Upper lobe of left lung (tissue), 6 donors: ENCODE results near the gene FAT1. TPM values are rescaled to one million over a fixed set of nuclear protein-coding genes. Genes with fewer than 3 reads are reported as not detected.

Experiments used
- ATAC-seq, 2 donors: fragments of 200-7000 bp; cut with Tn5 transposase; one replicate each; pipeline ENCODE4 v1.9.1; 2022; ENCODE audit warnings: mild to moderate bottlenecking in 2 of 2, moderate library complexity in 2 of 2; ENCODE audit not compliant: low FRiP score in 2 of 2
- DNase-seq, 2 donors: peaks; one replicate each; pipeline ENCODE4 v3.0.0-alpha.2; 2019 to 2020
- H3K27ac ChIP-seq, 4 donors: fragments of 200-600 bp; sonication (generic); one replicate each; pipeline ENCODE4 v1.5.1; 2016 to 2019
- H3K27me3 ChIP-seq, 4 donors: fragments of 200-600 bp; sonication (generic); one replicate each; pipeline ENCODE4 v1.5.1; 2017 to 2019
- H3K36me3 ChIP-seq, 4 donors: fragments of 200-600 bp; sonication (generic); one replicate each; pipeline ENCODE4 v1.5.1; 2016 to 2019
- H3K4me1 ChIP-seq, 4 donors: fragments of 200-600 bp; sonication (generic); one replicate each; pipeline ENCODE4 v1.5.1; 2018 to 2019
- H3K4me3 ChIP-seq, 4 donors: fragments of 200-600 bp; sonication (generic); one replicate each; pipeline ENCODE4 v1.5.1; 2017 to 2019; ENCODE audit warnings: mild to moderate bottlenecking in 2 of 4, moderate library complexity in 1 of 4
- H3K9me3 ChIP-seq, 4 donors: fragments of 200-600 bp; sonication (generic); one replicate each; pipeline ENCODE4 v1.5.1; 2018 to 2019
- EP300 ChIP-seq, 4 donors: sonication (generic); formaldehyde crosslinking; IDR thresholded peaks; one replicate each; pipeline ENCODE4 v1.5.1; 2017; ENCODE audit warnings: antibody characterized with exemption in 4 of 4, control low read depth in 2 of 4
- POLR2A ChIP-seq, 4 donors: fragments of 450-650 bp; IDR thresholded peaks; one replicate each; pipeline ENCODE4 v1.5.1; 2016 to 2017; ENCODE audit warnings: antibody characterized with exemption in 4 of 4, mild to moderate bottlenecking in 2 of 4
- POLR2AphosphoS5 ChIP-seq, 2 donors: sonication (generic); formaldehyde crosslinking; IDR thresholded peaks; one replicate each; pipeline ENCODE4 v1.5.1; 2017; ENCODE audit warnings: antibody characterized with exemption in 2 of 2
- WGBS, 2 donors: methylation state at CpG; one replicate each; pipeline ENCODE4 v1.1.5; 2017 to 2018; 5-methylcytosine and 5-hydroxymethylcytosine counted together
- total RNA-seq, 6 donors: library from RNA; depleted of rRNA in 4 of 6; stranded (reverse); fragments of >200 nt in 4 of 6; gene quantifications; one replicate each; pipeline versions ENCODE4 v1.1.0 to v1.2.1, GENCODE V29; 2016 to 2021
- TF ChIP-seq, protein P1 (sequence below), 6 experiments: fragments of 450-650 bp in 4 of 6; fragments of 200-600 bp in 2 of 6; sonication (generic) in 2 of 6; IDR thresholded peaks; one replicate each; pipeline ENCODE4 v1.5.1; 2016 to 2019; ENCODE audit warnings: antibody characterized with exemption in 6 of 6
- donor health status: DM: no; HTN: no; CAD: no; lungs with moderate emphysema.
- donor health status: DM: no; HTN: yes; CAD: no; lungs with severe emphysema.

The FAT1 gene
- total RNA-seq, 6 donors from 2014 or later: 42.8 to 92.2 (median 77.4) TPM

GRCh38 chr4:186604124-186604807 lies 119.4 kb downstream of the FAT1 start:
- peaks cover 0 to 91% (median 38%) of the 10 kb centered on the region in 4 donors for H3K36me3 ChIP-seq

GRCh38 chr4:186602978-186603377 lies 120.7 kb downstream of the FAT1 start:
- DNase-seq (no peak), ATAC-seq (no peak)
- TF ChIP-seq POLR2A (IDR thresholded peaks at IDR 0.05) (no peak), POLR2AphosphoS5 (IDR thresholded peaks at IDR 0.05) (no peak), EP300 (IDR thresholded peaks at IDR 0.05) (no peak)
- TF ChIP-seq, protein P1, sequence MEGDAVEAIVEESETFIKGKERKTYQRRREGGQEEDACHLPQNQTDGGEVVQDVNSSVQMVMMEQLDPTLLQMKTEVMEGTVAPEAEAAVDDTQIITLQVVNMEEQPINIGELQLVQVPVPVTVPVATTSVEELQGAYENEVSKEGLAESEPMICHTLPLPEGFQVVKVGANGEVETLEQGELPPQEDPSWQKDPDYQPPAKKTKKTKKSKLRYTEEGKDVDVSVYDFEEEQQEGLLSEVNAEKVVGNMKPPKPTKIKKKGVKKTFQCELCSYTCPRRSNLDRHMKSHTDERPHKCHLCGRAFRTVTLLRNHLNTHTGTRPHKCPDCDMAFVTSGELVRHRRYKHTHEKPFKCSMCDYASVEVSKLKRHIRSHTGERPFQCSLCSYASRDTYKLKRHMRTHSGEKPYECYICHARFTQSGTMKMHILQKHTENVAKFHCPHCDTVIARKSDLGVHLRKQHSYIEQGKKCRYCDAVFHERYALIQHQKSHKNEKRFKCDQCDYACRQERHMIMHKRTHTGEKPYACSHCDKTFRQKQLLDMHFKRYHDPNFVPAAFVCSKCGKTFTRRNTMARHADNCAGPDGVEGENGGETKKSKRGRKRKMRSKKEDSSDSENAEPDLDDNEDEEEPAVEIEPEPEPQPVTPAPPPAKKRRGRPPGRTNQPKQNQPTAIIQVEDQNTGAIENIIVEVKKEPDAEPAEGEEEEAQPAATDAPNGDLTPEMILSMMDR (IDR thresholded peaks at IDR 0.05): no peak
- Histone ChIP-seq H3K27ac (no peak overlapping the region), H3K4me1 (no peaks in the 10 kb centered on the region), H3K9me3 (no peaks in the 10 kb centered on the region), H3K36me3 (peaks cover 0 to 91% (median 36%) of the 10 kb centered on the region in 4 donors), H3K4me3 (no peak overlapping the region), H3K27me3 (no peaks in the 10 kb centered on the region)
- 95% methylated on average over 9 of the region's 9 CpGs for WGBS, 2 donors

More at GRCh38 chr4:186604124-186604807, 119.4 kb downstream of the FAT1 start:
- ATAC-seq (no peak), DNase-seq (no peak)
- no peak overlapping the region for H3K27ac ChIP-seq
- no peak for TF ChIP-seq EP300 (IDR thresholded peaks at IDR 0.05)
- TF ChIP-seq POLR2AphosphoS5 (IDR thresholded peaks at IDR 0.05): no peak
- TF ChIP-seq, protein P1 (IDR thresholded peaks at IDR 0.05): no peak
- TF ChIP-seq POLR2A (IDR thresholded peaks at IDR 0.05): no peak
- no peaks in the 10 kb centered on the region for H3K4me1 ChIP-seq
- H3K4me3 ChIP-seq: no peak overlapping the region
- WGBS, 2 donors: 72 to 82% methylated on average over 7 of the region's 7 CpGs
- no peaks in the 10 kb centered on the region for H3K9me3 ChIP-seq
- no peaks in the 10 kb centered on the region for H3K27me3 ChIP-seq

DNA sequence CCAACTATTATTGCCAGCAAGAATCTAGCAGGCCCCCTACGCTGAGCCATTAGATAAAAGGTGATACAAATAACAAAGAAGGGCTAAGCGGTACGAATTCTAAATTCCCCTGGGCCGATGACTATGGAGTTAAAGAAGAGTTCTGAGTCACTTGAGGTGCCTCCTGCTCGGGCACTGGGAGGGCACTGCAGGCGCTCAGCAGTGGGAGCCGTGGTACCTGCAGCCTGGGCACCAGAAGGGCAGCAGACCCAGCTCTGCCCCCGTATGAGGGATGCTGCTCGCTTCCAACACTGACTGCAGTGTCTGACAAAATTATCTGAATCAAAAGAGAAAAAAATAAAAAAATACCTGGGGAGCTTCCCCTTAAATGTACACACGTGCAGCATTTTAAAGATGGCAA lies 124.2 kb downstream of the FAT1 start:
- TF ChIP-seq EP300 (IDR thresholded peaks at IDR 0.05) (no peak), POLR2A (IDR thresholded peaks at IDR 0.05) (no peak)
- DNase-seq: peak in 1 of 2 donors; percentile 20
- no peak overlapping the region for H3K4me3 ChIP-seq
- H3K27me3 ChIP-seq: no peaks in the 10 kb centered on the region
- ATAC-seq: no peak
- no peak overlapping the region for H3K27ac ChIP-seq
- 93 to 95% methylated on average over 10 of the region's 10 CpGs for WGBS, 2 donors
- H3K4me1 ChIP-seq: no peaks in the 10 kb centered on the region
- H3K36me3 ChIP-seq: peaks cover 5 to 97% (median 47%) of the 10 kb centered on the region in 4 donors
- no peaks in the 10 kb centered on the region for H3K9me3 ChIP-seq

DNA sequence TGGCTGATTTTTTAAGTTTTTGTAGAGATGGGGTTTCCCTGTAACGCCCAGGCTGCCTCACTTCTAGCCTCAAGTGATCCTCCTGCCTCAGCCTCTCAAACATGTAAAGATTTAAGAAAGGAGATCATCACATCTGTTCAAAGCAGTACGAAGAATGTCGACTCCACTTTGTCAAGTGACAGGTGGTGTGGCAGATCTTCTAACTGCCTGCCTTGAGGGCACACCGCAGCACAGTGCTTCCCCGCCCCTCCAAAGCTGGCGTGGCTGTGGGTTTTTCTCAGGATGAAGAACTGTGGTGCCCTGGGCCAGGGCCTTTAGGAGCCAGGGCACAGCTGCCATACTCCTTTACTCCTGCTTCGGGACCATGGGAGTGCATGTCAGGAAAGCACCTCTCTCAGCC lies 125.0 kb downstream of the FAT1 start:
- DNase-seq (no peak), ATAC-seq (no peak)
- H3K4me3 ChIP-seq: no peak overlapping the region
- H3K36me3 ChIP-seq: peaks cover 5 to 91% (median 41%) of the 10 kb centered on the region in 4 donors
- no peaks in the 10 kb centered on the region for H3K9me3 ChIP-seq
- H3K4me1 ChIP-seq: no peaks in the 10 kb centered on the region
- no peaks in the 10 kb centered on the region for H3K27me3 ChIP-seq
- 93 to 94% methylated on average over 6 to 7 of the region's 7 CpGs for WGBS, 2 donors
- H3K27ac ChIP-seq: no peak overlapping the region
- TF ChIP-seq EP300 (IDR thresholded peaks at IDR 0.05) (no peak), POLR2AphosphoS5 (IDR thresholded peaks at IDR 0.05) (no peak), POLR2A (IDR thresholded peaks at IDR 0.05) (no peak)
- TF ChIP-seq, protein P1 (IDR thresholded peaks at IDR 0.05): no peak

- ATAC-seq (no peak), DNase-seq (no peak)
- Histone ChIP-seq H3K27me3 (no peaks in the 10 kb centered on the region), H3K36me3 (peaks cover 5 to 88% (median 31%) of the 10 kb centered on the region in 4 donors), H3K4me3 (no peak overlapping the region), H3K9me3 (no peaks in the 10 kb centered on the region), H3K27ac (no peak overlapping the region), H3K4me1 (no peaks in the 10 kb centered on the region)
- WGBS, 2 donors: 94% methylated on average over 23 of the region's 23 CpGs
- TF ChIP-seq POLR2A (IDR thresholded peaks at IDR 0.05): no peak
- no peak for TF ChIP-seq EP300 (IDR thresholded peaks at IDR 0.05)
- TF ChIP-seq, protein P1 (IDR thresholded peaks at IDR 0.05): no peak
- no peak for TF ChIP-seq POLR2AphosphoS5 (IDR thresholded peaks at IDR 0.05)
Measured at GRCh38 chr4:186596850-186597390, 126.7 kb downstream of the FAT1 start.
